Common myeloid progenitor, CD34-positive (primary cell): Measurements from ENCODE around the gene MRPS22.
"Not testable (repeated sequence)": the region's sequence is repeated elsewhere in the genome, so short reads cannot be mapped to it uniquely, and the experiment has no call there.

Experiments used
- CTCF ChIA-PET: fragments of 350-600 bp; sonication (Branson Sonifier 250); formaldehyde crosslinking; loops from one replicate; lab custom pipeline; 2021; ENCODE audit warnings: antibody characterized with exemption; lab: Charles Lee
- POLR2A ChIA-PET: fragments of 350-600 bp; sonication (Branson Sonifier 250); formaldehyde crosslinking; loops from one replicate; lab custom pipeline; 2021; ENCODE audit warnings: antibody characterized with exemption; lab: Charles Lee
- DNase-seq, 3 donors: peaks; one replicate each; pipeline versions ENCODE4 v3.0.0 to v3.0.0-alpha.2; 2013
- H3K27ac ChIP-seq, 2 experiments: 1 replicate in 1 of 2; 2 replicates in 1 of 2; pipeline ENCODE4 v1.7.0; 2013; ENCODE audit warnings: inconsistent platforms in 2 of 2, low read length in 2 of 2, mild to moderate bottlenecking in 2 of 2, low read depth in 1 of 2, moderate library complexity in 1 of 2; ENCODE audit not compliant: severe bottlenecking in 2 of 2, insufficient read depth in 1 of 2, poor library complexity in 1 of 2
- H3K27me3 ChIP-seq, 5 experiments: replicated peaks in 2 of 5; 1 replicate in 3 of 5; 2 replicates in 2 of 5; pipeline versions ENCODE4 v1.6.1 to v1.7.0; 2013; ENCODE audit warnings: low read length in 4 of 5, mild to moderate bottlenecking in 2 of 5, moderate library complexity in 2 of 5, inconsistent platforms in 1 of 5; ENCODE audit not compliant: insufficient read depth in 5 of 5, control insufficient read depth in 4 of 5
- H3K36me3 ChIP-seq, 4 experiments: 1 replicate in 2 of 4; 2 replicates in 2 of 4; pipeline versions ENCODE4 v1.6.1 to v1.7.0; 2013; ENCODE audit warnings: low read length in 3 of 4, control low read depth in 1 of 4, mild to moderate bottlenecking in 1 of 4; ENCODE audit not compliant: control insufficient read depth in 4 of 4, insufficient read depth in 4 of 4
- H3K4me1 ChIP-seq, 4 experiments: 1 replicate in 3 of 4; 2 replicates in 1 of 4; pipeline versions ENCODE4 v1.6.1 to v1.7.1; 2013; ENCODE audit warnings: low read length in 3 of 4, mild to moderate bottlenecking in 3 of 4, control low read depth in 1 of 4, inconsistent platforms in 1 of 4, moderate library complexity in 1 of 4; ENCODE audit not compliant: control insufficient read depth in 4 of 4, insufficient read depth in 4 of 4; ENCODE audit errors: control extremely low read depth in 1 of 4
- H3K4me3 ChIP-seq, 7 experiments: 1 replicate in 4 of 7; 2 replicates in 3 of 7; pipeline versions ENCODE4 v1.5.1 to v1.7.0; 2013; ENCODE audit warnings: mild to moderate bottlenecking in 7 of 7, low read length in 6 of 7, moderate library complexity in 6 of 7, inconsistent platforms in 2 of 7, low read depth in 2 of 7, control low read depth in 1 of 7; ENCODE audit not compliant: insufficient read depth in 4 of 7, control insufficient read depth in 1 of 7; ENCODE audit errors: extremely low read depth in 1 of 7
- H3K9me3 ChIP-seq, 5 experiments: 1 replicate in 4 of 5; 2 replicates in 1 of 5; pipeline versions ENCODE4 v1.6.1 to v1.7.1; 2013; ENCODE audit warnings: low read length in 4 of 5, mild to moderate bottlenecking in 2 of 5, inconsistent platforms in 1 of 5, low read depth in 1 of 5, moderate library complexity in 1 of 5; ENCODE audit not compliant: control insufficient read depth in 4 of 5, insufficient read depth in 2 of 5; ENCODE audit errors: control extremely low read depth in 1 of 5
- WGBS: methylation state at CpG from one replicate; pipeline ENCODE4 v1.1.5; 2013; ENCODE audit not compliant: insufficient coverage; 5-methylcytosine and 5-hydroxymethylcytosine counted together

MRPS22 gene

GRCh38 chr3:139332092-139332491 lies 11.7 kb upstream of the MRPS22 start:
- 100% methylated on average over 1 of the region's 2 CpGs for WGBS
- Histone ChIP-seq H3K9me3 (no peaks in the 10 kb centered on the region), H3K4me3 (no peak overlapping the region), H3K36me3 (no peaks in the 10 kb centered on the region), H3K27ac (no peak overlapping the region), H3K27me3 (peaks cover 0 to 21% (median 8%) of the 10 kb centered on the region in 5 experiments), H3K4me1 (peaks cover 0 to 10% (median 6%) of the 10 kb centered on the region in 4 experiments)
- ChIA-PET CTCF (interaction anchor here (0.9 to 1.2 kb wide), 2 partner anchors 13 to 220 kb away, joined by 3 to 5 read pairs; no protein-coding TSS in a partner anchor), POLR2A (no interaction called here)
- no peak for DNase-seq

GRCh38 chr3:139334675-139335074 lies 9.1 kb upstream of the MRPS22 start:
- H3K36me3 ChIP-seq, POLR2A ChIA-PET, CTCF ChIA-PET, H3K9me3 ChIP-seq, H3K4me3 ChIP-seq, H3K27ac ChIP-seq, DNase-seq: not testable (repeated sequence)
- WGBS, result no CpG with 5 or more reads among the region's 1 CpG
- Histone ChIP-seq H3K4me1 (peaks cover 0 to 20% (median 8%) of the 10 kb centered on the region in 4 experiments), H3K27me3 (peaks cover 0 to 21% (median 8%) of the 10 kb centered on the region in 5 experiments)

- no peak overlapping the region for H3K27ac ChIP-seq
- H3K4me3 ChIP-seq, result no peak overlapping the region
- H3K27me3 ChIP-seq, result peaks cover 0 to 11% (median 0%) of the 10 kb centered on the region in 5 experiments
- POLR2A ChIA-PET, result no interaction called here
- H3K9me3 ChIP-seq, result no peaks in the 10 kb centered on the region
- H3K36me3 ChIP-seq, result no peaks in the 10 kb centered on the region
- CTCF ChIA-PET, result interaction anchor here (4.4 kb wide), 1 partner anchor 8 kb away, joined by 18 read pairs; no protein-coding TSS in a partner anchor
- H3K4me1 ChIP-seq, result peaks cover 0 to 26% (median 9%) of the 10 kb centered on the region in 4 experiments
- 89% methylated on average over 4 of the region's 4 CpGs for WGBS
- DNase-seq, result no peak
Measured at GRCh38 chr3:139338405-139338804, 5.4 kb upstream of the MRPS22 start.

GRCh38 chr3:139339219-139339906 lies 4.5 kb upstream of the MRPS22 start:
- POLR2A ChIA-PET, result no interaction called here
- no peaks in the 10 kb centered on the region for H3K9me3 ChIP-seq
- WGBS, result 55% methylated on average over 4 of the region's 4 CpGs

GRCh38 chr3:139340784-139341183 lies 3.0 kb upstream of the MRPS22 start:
- ChIA-PET POLR2A (no interaction called here), CTCF (interaction anchor here (1.6 to 4.4 kb wide), 3 partner anchors 11 to 228 kb away, joined by 6 to 18 read pairs (median 9); no protein-coding TSS in a partner anchor)
- Histone ChIP-seq H3K4me3 (no peak overlapping the region), H3K36me3 (no peaks in the 10 kb centered on the region), H3K9me3 (no peaks in the 10 kb centered on the region), H3K27me3 (peaks cover 0 to 11% (median 0%) of the 10 kb centered on the region in 5 experiments), H3K27ac (no peak overlapping the region), H3K4me1 (peaks cover 9 to 38% (median 21%) of the 10 kb centered on the region in 4 experiments)
- no peak for DNase-seq

More at GRCh38 chr3:139339219-139339906, 4.5 kb upstream of the MRPS22 start:
- CTCF ChIA-PET, result interaction anchor here (4.4 kb wide), 1 partner anchor 9 kb away, joined by 18 read pairs; no protein-coding TSS in a partner anchor
- no peaks in the 10 kb centered on the region for H3K36me3 ChIP-seq
- peaks cover under 1 to 26% (median 11%) of the 10 kb centered on the region in 4 experiments for H3K4me1 ChIP-seq
- H3K4me3 ChIP-seq, result no peak overlapping the region
- peak; percentile 34 to 79 (median 71) for DNase-seq
- no peak overlapping the region for H3K27ac ChIP-seq
- peaks cover 0 to 11% (median 0%) of the 10 kb centered on the region in 5 experiments for H3K27me3 ChIP-seq

- CTCF ChIA-PET, result interaction anchor here (1.0 to 4.4 kb wide), 4 partner anchors 12 to 925 kb away, joined by 3 to 18 read pairs (median 6); no protein-coding TSS in a partner anchor
- Histone ChIP-seq H3K4me3 (no peak overlapping the region), H3K9me3 (no peaks in the 10 kb centered on the region), H3K4me1 (peaks cover 9 to 38% (median 21%) of the 10 kb centered on the region in 4 experiments), H3K27me3 (peaks cover 0 to 11% (median 0%) of the 10 kb centered on the region in 5 experiments), H3K36me3 (peaks cover 1 to 6% (median 3%) of the 10 kb centered on the region in 4 experiments), H3K27ac (no peak overlapping the region)
- POLR2A ChIA-PET, result no interaction called here
- DNase-seq, result no peak
Measured at GRCh38 chr3:139342054-139342453, 1.8 kb upstream of the MRPS22 start.

GRCh38 chr3:139346771-139347170 lies 3.0 kb downstream of the MRPS22 start:
- ChIA-PET POLR2A (no interaction called here), CTCF (interaction anchor here (1.3 kb wide), 2 partner anchors 12 to 16 kb away, joined by 3 read pairs; no protein-coding TSS in a partner anchor)
- WGBS, result 94% methylated on average over 2 of the region's 2 CpGs
- Histone ChIP-seq H3K9me3 (no peaks in the 10 kb centered on the region), H3K4me1 (peaks cover 9 to 15% (median 10%) of the 10 kb centered on the region in 4 experiments), H3K36me3 (peaks cover 6 to 47% (median 28%) of the 10 kb centered on the region in 4 experiments), H3K4me3 (no peak overlapping the region), H3K27me3 (peaks cover 0 to under 1% (median 0%) of the 10 kb centered on the region in 5 experiments), H3K27ac (no peak overlapping the region)
- DNase-seq, result no peak
